Upper lobe of left lung (tissue), 6 donors: ENCODE results near the gene KCNIP2. TPM values are rescaled to one million over a fixed set of nuclear protein-coding genes. Genes with fewer than 3 reads are reported as not detected.
"Not testable (repeated sequence)": the region's sequence is repeated elsewhere in the genome, so short reads cannot be mapped to it uniquely, and the experiment has no call there.

Source experiments
- ATAC-seq, 2 donors: fragments of 200-7000 bp; cut with Tn5 transposase; one replicate each; pipeline ENCODE4 v1.9.1; 2022; ENCODE audit warnings: mild to moderate bottlenecking in 2 of 2, moderate library complexity in 2 of 2; ENCODE audit not compliant: low FRiP score in 2 of 2
- DNase-seq, 2 donors: peaks; one replicate each; pipeline ENCODE4 v3.0.0-alpha.2; 2019 to 2020
- H3K27ac ChIP-seq, 4 donors: fragments of 200-600 bp; sonication (generic); one replicate each; pipeline ENCODE4 v1.5.1; 2016 to 2019
- H3K27me3 ChIP-seq, 4 donors: fragments of 200-600 bp; sonication (generic); one replicate each; pipeline ENCODE4 v1.5.1; 2017 to 2019
- H3K36me3 ChIP-seq, 4 donors: fragments of 200-600 bp; sonication (generic); one replicate each; pipeline ENCODE4 v1.5.1; 2016 to 2019
- H3K4me1 ChIP-seq, 4 donors: fragments of 200-600 bp; sonication (generic); one replicate each; pipeline ENCODE4 v1.5.1; 2018 to 2019
- H3K4me3 ChIP-seq, 4 donors: fragments of 200-600 bp; sonication (generic); one replicate each; pipeline ENCODE4 v1.5.1; 2017 to 2019; ENCODE audit warnings: mild to moderate bottlenecking in 2 of 4, moderate library complexity in 1 of 4
- H3K9me3 ChIP-seq, 4 donors: fragments of 200-600 bp; sonication (generic); one replicate each; pipeline ENCODE4 v1.5.1; 2018 to 2019
- EP300 ChIP-seq, 4 donors: sonication (generic); formaldehyde crosslinking; IDR thresholded peaks; one replicate each; pipeline ENCODE4 v1.5.1; 2017; ENCODE audit warnings: antibody characterized with exemption in 4 of 4, control low read depth in 2 of 4
- POLR2A ChIP-seq, 4 donors: fragments of 450-650 bp; IDR thresholded peaks; one replicate each; pipeline ENCODE4 v1.5.1; 2016 to 2017; ENCODE audit warnings: antibody characterized with exemption in 4 of 4, mild to moderate bottlenecking in 2 of 4
- POLR2AphosphoS5 ChIP-seq, 2 donors: sonication (generic); formaldehyde crosslinking; IDR thresholded peaks; one replicate each; pipeline ENCODE4 v1.5.1; 2017; ENCODE audit warnings: antibody characterized with exemption in 2 of 2
- WGBS, 2 donors: methylation state at CpG; one replicate each; pipeline ENCODE4 v1.1.5; 2017 to 2018; 5-methylcytosine and 5-hydroxymethylcytosine counted together
- total RNA-seq, 6 donors: library from RNA; depleted of rRNA in 4 of 6; stranded (reverse); fragments of >200 nt in 4 of 6; gene quantifications; one replicate each; pipeline versions ENCODE4 v1.1.0 to v1.2.1, GENCODE V29; 2016 to 2021
- TF ChIP-seq, protein P1 (sequence below), 6 experiments: fragments of 450-650 bp in 4 of 6; fragments of 200-600 bp in 2 of 6; sonication (generic) in 2 of 6; IDR thresholded peaks; one replicate each; pipeline ENCODE4 v1.5.1; 2016 to 2019; ENCODE audit warnings: antibody characterized with exemption in 6 of 6
- donor health status: DM: no; HTN: no; CAD: no; lungs with moderate emphysema.
- donor health status: DM: no; HTN: yes; CAD: no; lungs with severe emphysema.

KCNIP2 gene
- total RNA-seq, 6 donors from 2014 or later: 0.76 to 21.0 (median 3.8) TPM

- WGBS, 2 donors: 96 to 97% methylated on average over 12 of the region's 12 CpGs
- no peak for DNase-seq
These were observed 50.1 kb downstream of the KCNIP2 start for GRCh38 chr10:101793526-101793925.

DNA sequence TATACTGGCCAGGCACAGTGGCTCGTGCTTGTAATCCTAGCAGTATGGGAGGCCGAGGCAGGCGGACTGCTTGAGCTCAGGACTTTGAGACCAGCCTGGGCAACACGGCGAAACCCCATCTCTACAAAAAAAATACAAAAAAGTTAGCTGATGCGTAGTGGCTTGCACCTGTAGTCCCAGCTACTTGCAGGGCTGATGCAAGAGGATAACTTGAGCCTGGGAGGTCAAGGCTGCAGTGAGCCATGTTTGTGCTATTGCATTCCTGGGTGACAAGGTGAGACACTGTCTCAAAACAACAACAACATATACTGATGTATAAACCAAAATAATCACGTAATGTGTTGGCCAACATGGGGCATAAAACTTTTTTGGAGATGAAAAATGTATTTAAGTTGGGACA is 53.9 kb downstream of the KCNIP2 start:
- peaks cover 28 to 100% (median 84%) of the 10 kb centered on the region in 4 donors for H3K36me3 ChIP-seq
- ATAC-seq: no peak
- DNase-seq: no peak
- no peak overlapping the region for H3K4me3 ChIP-seq
- no peaks in the 10 kb centered on the region for H3K9me3 ChIP-seq
- TF ChIP-seq, protein P1, sequence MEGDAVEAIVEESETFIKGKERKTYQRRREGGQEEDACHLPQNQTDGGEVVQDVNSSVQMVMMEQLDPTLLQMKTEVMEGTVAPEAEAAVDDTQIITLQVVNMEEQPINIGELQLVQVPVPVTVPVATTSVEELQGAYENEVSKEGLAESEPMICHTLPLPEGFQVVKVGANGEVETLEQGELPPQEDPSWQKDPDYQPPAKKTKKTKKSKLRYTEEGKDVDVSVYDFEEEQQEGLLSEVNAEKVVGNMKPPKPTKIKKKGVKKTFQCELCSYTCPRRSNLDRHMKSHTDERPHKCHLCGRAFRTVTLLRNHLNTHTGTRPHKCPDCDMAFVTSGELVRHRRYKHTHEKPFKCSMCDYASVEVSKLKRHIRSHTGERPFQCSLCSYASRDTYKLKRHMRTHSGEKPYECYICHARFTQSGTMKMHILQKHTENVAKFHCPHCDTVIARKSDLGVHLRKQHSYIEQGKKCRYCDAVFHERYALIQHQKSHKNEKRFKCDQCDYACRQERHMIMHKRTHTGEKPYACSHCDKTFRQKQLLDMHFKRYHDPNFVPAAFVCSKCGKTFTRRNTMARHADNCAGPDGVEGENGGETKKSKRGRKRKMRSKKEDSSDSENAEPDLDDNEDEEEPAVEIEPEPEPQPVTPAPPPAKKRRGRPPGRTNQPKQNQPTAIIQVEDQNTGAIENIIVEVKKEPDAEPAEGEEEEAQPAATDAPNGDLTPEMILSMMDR (IDR thresholded peaks at IDR 0.05): no peak
- TF ChIP-seq POLR2A (IDR thresholded peaks at IDR 0.05): no peak
- no peak for TF ChIP-seq EP300 (IDR thresholded peaks at IDR 0.05)
- TF ChIP-seq POLR2AphosphoS5 (IDR thresholded peaks at IDR 0.05): no peak
- WGBS, 2 donors: 92% methylated on average over 7 of the region's 7 CpGs
- no peaks in the 10 kb centered on the region for H3K27me3 ChIP-seq
- H3K4me1 ChIP-seq: peaks cover 0 to 17% (median 2%) of the 10 kb centered on the region in 4 donors
- no peak overlapping the region for H3K27ac ChIP-seq

More at GRCh38 chr10:101793526-101793925, 50.1 kb downstream of the KCNIP2 start:
- Histone ChIP-seq H3K27me3 (no peaks in the 10 kb centered on the region), H3K9me3 (no peaks in the 10 kb centered on the region), H3K27ac (no peak overlapping the region), H3K4me1 (peaks cover 0 to 13% (median 2%) of the 10 kb centered on the region in 4 donors), H3K36me3 (peaks cover 55 to 100% (median 91%) of the 10 kb centered on the region in 4 donors), H3K4me3 (no peak overlapping the region)
- no peak for TF ChIP-seq POLR2AphosphoS5 (IDR thresholded peaks at IDR 0.05)
- no peak for TF ChIP-seq EP300 (IDR thresholded peaks at IDR 0.05)
- TF ChIP-seq, protein P1 (IDR thresholded peaks at IDR 0.05): no peak
- no peak for TF ChIP-seq POLR2A (IDR thresholded peaks at IDR 0.05)
- no peak for ATAC-seq

DNA sequence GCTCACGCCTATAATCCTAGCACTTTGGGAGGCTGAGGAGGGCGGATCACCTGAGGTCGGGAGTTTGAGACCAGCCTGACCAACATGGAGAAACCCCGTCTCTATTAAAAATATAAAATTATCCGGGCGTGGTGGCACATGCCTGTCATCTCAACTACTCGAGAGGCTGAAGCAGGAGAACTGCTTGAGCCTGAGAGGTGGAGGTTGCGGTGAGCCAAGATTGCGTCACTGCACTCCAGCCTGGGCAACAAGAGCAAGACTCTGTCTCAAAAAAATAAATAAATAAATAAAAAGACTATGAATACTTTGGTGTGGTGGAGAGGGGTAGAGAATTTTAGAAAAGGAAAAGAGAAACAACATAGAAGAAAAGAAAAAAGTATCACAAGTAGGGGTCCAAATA is 54.4 kb downstream of the KCNIP2 start:
- Histone ChIP-seq H3K4me1 (peaks cover 0 to 17% (median 4%) of the 10 kb centered on the region in 4 donors), H3K36me3 (peaks cover 23 to 98% (median 83%) of the 10 kb centered on the region in 4 donors)
- WGBS, 2 donors: 74 to 77% methylated on average over 9 of the region's 9 CpGs
- peak in 1 of 2 donors; percentile 51 for ATAC-seq
- peak in 1 of 2 donors; percentile 81 for DNase-seq
- not testable (repeated sequence) for H3K4me3 ChIP-seq, H3K27ac ChIP-seq, H3K27me3 ChIP-seq, H3K9me3 ChIP-seq

DNA sequence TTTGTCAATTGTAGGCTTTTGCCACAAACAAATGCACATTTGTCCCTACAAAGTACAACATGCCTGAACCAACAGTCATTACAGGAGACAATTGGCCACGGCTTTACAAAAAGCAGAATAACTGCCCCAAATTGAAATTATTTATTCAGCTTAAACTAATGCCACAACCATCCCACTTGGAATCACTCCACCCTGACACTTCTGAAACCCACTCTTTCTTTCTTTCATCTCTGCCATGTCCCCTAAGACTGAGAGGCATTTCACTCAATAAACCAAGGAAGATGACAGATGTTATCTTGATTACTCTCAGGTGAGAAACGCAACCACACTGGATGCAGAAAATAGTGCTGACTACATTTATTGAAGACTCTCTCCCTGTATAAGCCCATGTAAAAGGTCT is 57.8 kb downstream of the KCNIP2 start:
- no peak overlapping the region for H3K27ac ChIP-seq
- WGBS, 2 donors: 91 to 93% methylated on average over 2 of the region's 2 CpGs
- H3K27me3 ChIP-seq: no peaks in the 10 kb centered on the region
- DNase-seq (no peak), ATAC-seq (no peak)
- peaks cover 7 to 68% (median 48%) of the 10 kb centered on the region in 4 donors for H3K36me3 ChIP-seq
- H3K4me1 ChIP-seq: peaks cover 25 to 48% (median 30%) of the 10 kb centered on the region in 4 donors
- no peaks in the 10 kb centered on the region for H3K9me3 ChIP-seq
- H3K4me3 ChIP-seq: no peak overlapping the region
- TF ChIP-seq POLR2AphosphoS5 (IDR thresholded peaks at IDR 0.05) (no peak), POLR2A (IDR thresholded peaks at IDR 0.05) (no peak), EP300 (IDR thresholded peaks at IDR 0.05) (no peak)
- TF ChIP-seq, protein P1 (IDR thresholded peaks at IDR 0.05): no peak

DNA sequence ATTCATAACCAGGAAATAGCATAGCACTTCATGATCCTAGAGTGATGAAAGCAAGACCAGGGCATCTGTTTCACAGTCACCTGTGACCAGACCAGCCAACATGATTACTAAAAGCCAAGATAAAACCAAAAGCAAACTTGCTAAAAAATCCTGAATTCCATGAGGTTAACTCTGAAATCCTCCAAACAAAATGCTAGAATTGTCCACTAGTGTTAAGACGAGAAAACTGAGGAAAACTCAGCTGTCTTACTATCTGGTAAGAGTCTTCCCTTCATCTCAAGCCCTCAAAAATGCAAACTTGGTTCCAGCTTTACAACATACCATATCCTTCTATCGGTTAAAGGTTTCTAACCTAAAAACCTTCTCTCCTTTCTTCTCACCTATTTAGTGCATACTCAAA is 59.0 kb downstream of the KCNIP2 start:
- no peak for TF ChIP-seq EP300 (IDR thresholded peaks at IDR 0.05)
- TF ChIP-seq POLR2A (IDR thresholded peaks at IDR 0.05): no peak
- TF ChIP-seq, protein P1 (IDR thresholded peaks at IDR 0.05): no peak
- TF ChIP-seq POLR2AphosphoS5 (IDR thresholded peaks at IDR 0.05): no peak
- peaks cover 0 to 3% (median 0%) of the 10 kb centered on the region in 4 donors for H3K27me3 ChIP-seq
- DNase-seq (no peak), ATAC-seq (no peak)
- H3K27ac ChIP-seq: no peak overlapping the region
- H3K9me3 ChIP-seq: no peaks in the 10 kb centered on the region
- peaks cover 4 to 56% (median 38%) of the 10 kb centered on the region in 4 donors for H3K36me3 ChIP-seq
- peaks cover 38 to 57% (median 39%) of the 10 kb centered on the region in 4 donors for H3K4me1 ChIP-seq
- 86 to 89% methylated on average over 2 of the region's 2 CpGs for WGBS, 2 donors
- H3K4me3 ChIP-seq: no peak overlapping the region
